GM21367 (cell line): Measurements from ENCODE around the gene NR6A1.
"Not testable (repeated sequence)": the region's sequence is repeated elsewhere in the genome, so short reads cannot be mapped to it uniquely, and the experiment has no call there.

Source experiments
- ATAC-seq: cut with Tn5 transposase; IDR thresholded peaks from one replicate; pipeline ENCODE4 v1.9.1; 2021; ENCODE audit not compliant: unreplicated experiment

Gene NR6A1

GRCh38 chr9:124778575-124779367, 7.7 kb upstream of the NR6A1 start:
- no peak for ATAC-seq

DNA sequence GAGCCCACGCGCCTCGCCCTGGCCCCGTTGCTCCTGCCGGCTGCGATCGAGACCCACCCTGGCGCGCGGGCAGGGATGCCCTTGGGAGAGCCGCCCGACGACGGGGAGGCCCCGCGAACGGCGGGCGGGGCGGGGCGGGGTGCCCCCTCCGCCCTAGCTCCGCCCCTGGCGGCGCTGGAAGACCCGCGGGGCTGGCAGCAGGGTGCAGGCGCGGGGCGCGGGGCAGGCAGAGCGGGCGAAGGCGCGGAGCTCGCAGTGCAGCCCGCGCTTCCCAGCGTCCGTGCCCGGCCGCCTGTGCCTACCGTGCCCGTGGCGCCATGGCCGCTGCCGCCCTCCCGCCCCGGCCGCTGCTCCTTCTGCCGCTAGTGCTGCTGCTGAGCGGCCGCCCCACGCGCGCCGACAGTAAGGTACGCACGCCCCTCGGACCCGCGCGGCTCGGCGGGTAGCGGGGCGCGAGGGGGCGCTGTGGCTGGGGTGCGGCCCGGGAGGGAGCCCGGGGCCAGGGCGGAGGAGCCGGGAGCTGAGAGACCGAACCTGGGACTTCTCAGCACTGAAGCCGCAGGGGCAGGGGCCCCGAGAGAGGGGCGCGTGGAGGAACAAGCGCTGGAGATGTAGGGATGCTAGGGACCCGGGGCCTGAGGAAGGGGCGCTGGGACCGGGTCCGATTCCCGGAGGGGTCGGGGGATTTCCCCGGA, 6.0 kb upstream of the NR6A1 start, which contains the start of gene OLFML2A:
Gene OLFML2A, plus strand, starts transcription at position 180 of the 695 bp plus-strand sequence. Its CDS starts 138 bp downstream, at position 318.
- ATAC-seq = no peak

DNA sequence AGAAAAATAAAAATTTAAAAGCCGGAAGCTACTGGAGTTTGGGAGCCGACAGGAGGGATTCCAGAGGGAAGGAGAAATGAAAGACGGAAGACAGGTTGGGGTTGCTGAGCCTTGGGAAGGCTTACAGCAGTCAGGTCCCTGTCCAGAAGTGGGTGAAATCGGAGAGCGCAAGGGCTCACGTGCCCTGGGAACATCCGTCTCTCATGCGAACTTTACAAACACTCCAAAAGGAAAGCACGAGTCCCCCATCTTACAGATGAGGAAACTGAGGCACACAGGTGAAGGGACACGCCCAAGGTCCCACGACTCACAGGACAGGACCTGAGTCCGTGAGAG, 5.5 kb upstream of the NR6A1 start:
- no peak for ATAC-seq

DNA sequence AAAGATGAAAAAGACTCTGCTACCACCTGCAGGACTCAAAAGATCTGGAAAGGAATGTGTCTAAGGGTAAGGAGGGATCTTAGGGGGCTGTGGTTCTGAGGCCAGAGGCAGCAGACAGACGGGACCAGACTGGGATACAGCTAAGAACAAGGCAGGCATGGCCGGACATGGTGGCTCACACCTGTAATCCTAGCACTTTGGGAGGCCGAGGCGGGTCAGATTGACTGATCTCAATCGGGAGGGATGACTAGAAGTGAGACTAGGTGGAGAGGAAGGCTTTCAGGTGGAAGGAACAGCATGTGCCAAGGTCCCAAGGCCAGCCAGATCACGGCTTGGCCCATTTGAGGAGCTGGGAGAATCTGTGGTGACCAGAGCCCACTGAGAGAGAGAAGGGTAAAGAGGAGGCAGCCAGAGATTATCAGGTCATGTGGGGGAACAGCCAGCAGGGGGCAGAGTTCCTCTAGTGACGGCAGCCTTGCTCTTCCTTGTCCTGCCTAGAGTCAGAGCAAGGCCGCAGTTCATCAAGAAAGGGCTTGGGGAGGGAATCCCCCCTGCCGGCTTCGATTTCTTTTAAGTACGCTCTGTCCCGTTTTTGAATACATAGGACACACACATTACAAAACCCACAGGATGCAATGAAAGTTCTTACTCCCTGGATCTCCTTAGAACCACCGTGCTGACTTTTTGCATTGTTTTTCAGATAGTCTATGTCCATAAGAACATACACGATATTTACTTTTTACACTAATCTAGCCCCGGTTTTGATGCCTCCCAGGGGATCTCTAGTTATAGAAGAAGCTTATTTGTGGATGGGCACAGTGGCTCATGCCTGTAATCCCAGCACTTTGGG, 3.2 kb upstream of the NR6A1 start:
- ATAC-seq = no peak

- no peak for ATAC-seq
Measured at GRCh38 chr9:124773473-124774128, 2.5 kb upstream of the NR6A1 start.

DNA sequence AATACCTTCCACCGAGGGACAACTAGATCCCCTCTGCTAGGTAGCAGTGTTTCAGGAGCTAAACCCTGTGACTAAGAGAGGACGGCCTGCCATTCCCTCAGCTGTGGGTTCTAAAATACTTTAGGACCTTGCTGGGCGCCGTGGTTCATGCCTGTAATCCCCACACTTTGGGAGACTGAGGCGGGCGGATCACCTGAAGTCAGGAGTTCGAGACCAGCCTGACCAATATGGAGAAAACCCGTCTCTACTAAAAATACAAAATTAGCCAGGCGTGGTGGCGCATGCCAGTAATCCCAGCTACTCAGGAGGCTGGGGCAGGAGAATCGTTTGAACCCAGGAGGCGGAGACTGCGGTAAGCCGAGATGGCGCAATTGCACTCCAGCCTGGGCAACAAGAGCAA, 1.8 kb upstream of the NR6A1 start:
- not testable (repeated sequence) for ATAC-seq

- ATAC-seq = no peak
Measured at GRCh38 chr9:124771867-124772679, 962 bp upstream of the NR6A1 start.

- no peak for ATAC-seq
Measured at GRCh38 chr9:124770359-124771020, 621 bp downstream of the NR6A1 start.

- ATAC-seq = no peak
Measured at GRCh38 chr9:124769549-124770358, 1.4 kb downstream of the NR6A1 start.

DNA sequence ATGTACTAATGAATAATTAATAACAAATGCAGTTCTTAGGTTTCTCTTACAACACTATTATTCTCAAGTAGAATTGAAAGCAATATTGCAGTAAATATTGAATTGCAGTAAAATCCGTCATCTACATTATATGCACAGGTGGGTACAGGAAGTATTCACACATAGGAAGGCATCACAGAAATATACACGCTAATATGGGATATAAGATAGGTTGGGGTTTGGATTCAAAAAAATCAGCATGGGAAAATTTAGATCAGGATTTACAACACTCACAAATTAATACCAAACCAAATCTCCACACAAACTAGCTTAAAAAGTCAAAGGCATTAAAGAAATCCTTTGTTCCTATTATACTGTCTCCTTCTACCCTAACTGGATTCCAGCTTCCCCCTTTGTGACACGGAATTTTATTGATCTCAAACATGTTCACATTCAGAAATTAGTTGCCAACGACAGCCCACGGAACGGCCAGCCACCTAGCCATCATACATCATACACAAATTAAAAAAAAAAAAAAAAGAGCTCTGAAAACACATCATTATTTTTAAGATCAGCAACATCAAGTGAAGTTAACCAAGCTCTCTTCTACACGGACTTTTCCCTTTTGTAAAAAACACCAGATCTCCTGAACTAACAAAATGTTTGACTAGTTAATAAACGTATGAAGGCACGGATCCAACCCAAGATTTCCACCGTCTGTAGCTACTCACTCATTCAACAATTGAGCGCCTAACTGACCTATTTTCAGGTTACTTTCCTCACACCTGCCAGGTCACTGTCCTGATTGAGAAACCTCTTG, 2.2 kb downstream of the NR6A1 start:
- ATAC-seq = no peak

GRCh38 chr9:124768334-124768733, 2.8 kb downstream of the NR6A1 start:
- ATAC-seq = no peak

DNA sequence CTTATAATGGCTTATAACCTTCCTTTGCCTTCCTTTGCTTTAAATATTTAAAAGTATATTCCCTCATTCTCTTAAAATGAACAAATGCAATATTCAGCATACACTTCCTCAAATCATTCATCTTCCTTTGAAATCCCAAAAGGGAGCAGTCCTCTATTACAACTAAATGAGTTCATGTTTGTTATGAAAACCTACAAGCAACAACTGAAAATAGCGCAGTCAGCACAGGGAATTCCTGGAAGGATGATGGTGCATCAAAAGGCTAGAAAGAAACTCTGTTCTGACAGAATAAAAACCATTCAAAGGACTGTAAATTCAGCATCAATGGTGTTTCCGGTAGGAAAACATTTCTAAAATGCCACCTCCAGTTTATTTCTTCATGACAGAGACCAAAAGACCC, 3.3 kb downstream of the NR6A1 start:
- no peak for ATAC-seq

DNA sequence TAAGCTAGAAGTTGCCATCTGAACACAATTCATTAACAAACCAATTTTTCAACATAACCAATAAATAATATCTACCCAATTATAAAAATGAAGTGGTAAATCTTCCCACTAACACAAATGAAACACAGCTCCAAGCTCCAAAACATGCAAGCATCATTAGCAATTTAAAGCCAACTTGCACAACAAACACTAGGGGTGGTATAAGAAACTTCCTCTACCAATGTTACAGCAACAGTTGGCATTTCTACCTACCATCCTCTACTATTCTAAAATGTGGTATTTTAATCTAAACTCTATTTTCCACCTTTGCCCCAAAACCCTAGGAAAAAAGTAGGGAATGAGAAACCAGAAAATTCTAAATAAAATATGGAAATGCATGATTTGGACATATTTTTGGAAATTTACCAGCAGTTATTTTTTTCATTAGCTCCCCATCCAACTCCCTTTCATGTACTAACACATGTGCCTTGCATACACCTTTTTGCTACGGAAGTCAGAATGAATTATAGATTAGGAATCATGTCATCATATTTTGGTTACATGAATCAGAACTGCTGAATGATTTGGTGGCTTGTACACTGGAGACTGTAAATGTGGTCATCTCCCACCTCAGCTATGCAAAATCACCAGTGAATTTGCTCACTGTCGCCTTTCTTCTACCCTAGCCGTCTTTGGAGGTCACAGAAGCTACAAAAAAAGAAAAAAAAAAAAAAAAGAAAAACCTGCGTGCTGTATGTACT, 4.1 kb downstream of the NR6A1 start:
- no peak for ATAC-seq

GRCh38 chr9:124766326-124766725, 4.8 kb downstream of the NR6A1 start:
- no peak for ATAC-seq

DNA sequence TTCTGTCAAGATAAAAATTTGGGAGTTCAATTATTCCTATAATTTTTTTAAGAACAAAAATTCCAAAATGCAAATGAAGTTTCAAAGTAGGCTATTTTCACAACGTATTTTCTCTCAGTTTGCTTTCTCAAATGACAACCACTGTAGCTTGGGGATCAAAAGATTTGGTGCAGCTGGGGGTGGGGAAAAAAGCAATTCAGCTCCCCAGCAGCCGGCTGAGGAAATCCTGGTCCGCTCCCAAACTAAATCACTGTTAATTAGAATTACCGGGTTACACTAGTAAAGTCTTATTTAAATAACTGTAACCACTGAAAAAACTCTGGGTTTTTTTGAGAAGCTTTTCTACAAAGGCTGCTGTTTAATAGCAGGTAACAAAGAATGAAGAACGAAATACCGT, 5.7 kb downstream of the NR6A1 start:
- ATAC-seq = no peak

DNA sequence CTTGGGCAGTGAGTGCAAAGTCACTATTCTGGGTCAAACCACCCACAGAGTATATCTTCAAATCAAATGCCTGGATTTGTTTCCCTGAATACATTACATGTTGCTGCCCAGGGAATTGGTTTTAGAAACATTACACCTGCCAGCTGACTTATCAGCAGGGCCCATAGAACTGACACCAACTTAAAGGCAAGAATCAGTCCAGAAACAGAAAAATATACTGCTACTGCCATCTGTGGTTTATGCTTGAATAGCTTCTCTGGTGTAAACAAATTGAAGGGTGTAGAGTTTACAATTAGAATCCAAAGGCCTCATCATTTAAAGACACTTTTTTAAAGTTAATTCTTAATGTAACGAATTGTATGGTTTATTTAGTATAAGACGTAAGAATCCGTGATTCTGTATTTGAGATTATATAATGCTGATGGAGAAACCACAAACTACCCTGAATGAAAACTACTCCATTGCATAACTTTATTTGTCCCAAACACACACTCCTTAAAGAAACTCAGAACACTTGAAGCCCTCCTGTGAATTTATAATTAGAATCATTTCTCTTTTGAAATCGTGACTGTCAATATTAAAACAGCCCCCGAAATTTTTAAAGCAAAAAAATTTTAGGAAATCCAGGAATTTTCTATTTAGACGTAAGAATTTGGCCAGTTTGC, 6.2 kb downstream of the NR6A1 start:
- no peak for ATAC-seq

DNA sequence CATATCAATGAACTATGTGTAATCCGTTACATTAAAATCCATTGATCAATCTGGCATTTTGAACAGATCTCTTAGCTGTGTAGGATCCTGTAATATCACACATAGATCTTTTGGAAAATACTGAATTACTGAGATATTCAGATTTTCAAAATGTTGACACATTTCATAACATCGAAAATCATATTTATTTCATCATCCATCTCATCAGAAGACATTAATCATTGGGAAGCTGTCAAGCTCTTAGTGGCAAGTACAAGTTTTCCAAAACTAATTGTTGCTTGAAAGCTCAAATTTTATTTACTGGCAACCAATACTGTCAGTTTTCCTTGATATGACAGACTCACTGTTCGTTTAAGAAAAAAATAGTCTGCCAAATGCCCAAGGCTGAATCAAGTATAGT, 8.5 kb downstream of the NR6A1 start:
- no peak for ATAC-seq
